Fibroblast of lung (primary cell): ENCODE results near the gene SLITRK3.

Experiments used
- CTCF ChIP-seq, 2 donors: IDR thresholded peaks in 1 of 2; conservative IDR thresholded peaks in 1 of 2; 1 replicate in 1 of 2; 2 replicates in 1 of 2; pipeline ENCODE4 v1.5.1; 2011 to 2012; ENCODE audit warnings: low read length in 2 of 2, control low read depth in 1 of 2, inconsistent platforms in 1 of 2, low read depth in 1 of 2, mild to moderate bottlenecking in 1 of 2
- EZH2 ChIP-seq: IDR thresholded peaks from 2 replicates; pipeline ENCODE4 v1.5.1; 2012; ENCODE audit warnings: low read length, control low read depth, mild to moderate bottlenecking; ENCODE audit errors: missing control alignments

GRCh38 chr3:165159760-165160421 lies 36.3 kb downstream of the SLITRK3 start:
- TF ChIP-seq EZH2 (no peak), CTCF (conservative IDR thresholded peaks at IDR 0.05 in 1 of 2, IDR thresholded peaks at IDR 0.05 in 1 of 2; ENCODE audit: low read depth in 1 of 2, low read length in 2 of 2) (no peak)
